ENCODE results near the gene ADA. TPM values are rescaled to one million over a fixed set of nuclear protein-coding genes. Genes with fewer than 3 reads are reported as not detected.

ADA gene
- polyA plus RNA-seq, 1 donor (not counting 4 experiments of a cell fraction or from before 2014, with no cell fraction given), result 21.4 TPM

- FAIRE-seq (no peak), DNase-seq (ENCODE audit: low read depth, low spot score) (no peak)
- Histone ChIP-seq H3K27ac (ENCODE audit: control insufficient read depth, insufficient read depth, low read length) (no peak overlapping the region), H3K4me2 (ENCODE audit: control insufficient read depth, extremely low read depth, insufficient read depth, low read depth, low read length) (no peak overlapping the region), H3K4me3 (ENCODE audit: control insufficient read depth in 2 of 3, extremely low read depth in 1 of 3, insufficient read depth in 2 of 3, low read depth in 1 of 3, low read length in 3 of 3) (no peak overlapping the region), H2AFZ (ENCODE audit: control insufficient read depth, low read length) (no peak overlapping the region), H3K79me2 (ENCODE audit: control insufficient read depth, insufficient read depth, low read length) (no peaks in the 10 kb centered on the region), H3K9me3 (ENCODE audit: control insufficient read depth, low read depth, low read length) (no peaks in the 10 kb centered on the region), H3K36me3 (ENCODE audit: control insufficient read depth in 2 of 2, extremely low read depth in 1 of 2, insufficient read depth in 2 of 2, low read length in 2 of 2) (no peaks in the 10 kb centered on the region), H3K27me3 (ENCODE audit: control insufficient read depth, extremely low read depth, insufficient read depth, low read length) (no peaks in the 10 kb centered on the region), H3K9ac (ENCODE audit: control insufficient read depth, extremely low read depth, insufficient read depth, low read length) (no peak overlapping the region), H4K20me1 (ENCODE audit: control insufficient read depth, extremely low read depth, insufficient read depth, low read length) (no peaks in the 10 kb centered on the region), H3K4me1 (ENCODE audit: control insufficient read depth, extremely low read depth, insufficient read depth, low read length) (peaks cover 2% of the 10 kb centered on the region), H3K9me1 (ENCODE audit: control insufficient read depth, extremely low read depth, insufficient read depth, low read length) (no peaks in the 10 kb centered on the region)
- TF ChIP-seq, protein P1, sequence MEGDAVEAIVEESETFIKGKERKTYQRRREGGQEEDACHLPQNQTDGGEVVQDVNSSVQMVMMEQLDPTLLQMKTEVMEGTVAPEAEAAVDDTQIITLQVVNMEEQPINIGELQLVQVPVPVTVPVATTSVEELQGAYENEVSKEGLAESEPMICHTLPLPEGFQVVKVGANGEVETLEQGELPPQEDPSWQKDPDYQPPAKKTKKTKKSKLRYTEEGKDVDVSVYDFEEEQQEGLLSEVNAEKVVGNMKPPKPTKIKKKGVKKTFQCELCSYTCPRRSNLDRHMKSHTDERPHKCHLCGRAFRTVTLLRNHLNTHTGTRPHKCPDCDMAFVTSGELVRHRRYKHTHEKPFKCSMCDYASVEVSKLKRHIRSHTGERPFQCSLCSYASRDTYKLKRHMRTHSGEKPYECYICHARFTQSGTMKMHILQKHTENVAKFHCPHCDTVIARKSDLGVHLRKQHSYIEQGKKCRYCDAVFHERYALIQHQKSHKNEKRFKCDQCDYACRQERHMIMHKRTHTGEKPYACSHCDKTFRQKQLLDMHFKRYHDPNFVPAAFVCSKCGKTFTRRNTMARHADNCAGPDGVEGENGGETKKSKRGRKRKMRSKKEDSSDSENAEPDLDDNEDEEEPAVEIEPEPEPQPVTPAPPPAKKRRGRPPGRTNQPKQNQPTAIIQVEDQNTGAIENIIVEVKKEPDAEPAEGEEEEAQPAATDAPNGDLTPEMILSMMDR (optimal IDR thresholded peaks at IDR 0.05 in 1 of 3, IDR thresholded peaks at IDR 0.05 in 1 of 3, conservative IDR thresholded peaks at IDR 0.05 in 1 of 3; ENCODE audit: extremely low read depth in 1 of 3, insufficient read depth in 2 of 3, low read length in 3 of 3), result no peak
- no peak for TF ChIP-seq EZH2 (IDR thresholded peaks at IDR 0.05; ENCODE audit: low read length)
- dilution Hi-C loops (cut with MboI; ENCODE audit: extremely low pct_ligation_motif_present, low sequenced_read_pairs), result no loop called here
Measured at GRCh38 chr20:44596876-44597275, 54.6 kb downstream of the ADA start.

GRCh38 chr20:44596010-44596409 is 55.5 kb downstream of the ADA start:
- no peaks in the 10 kb centered on the region for H3K79me2 ChIP-seq (ENCODE audit: control insufficient read depth, insufficient read depth, low read length)
- H3K9ac ChIP-seq (ENCODE audit: control insufficient read depth, extremely low read depth, insufficient read depth, low read length), result no peak overlapping the region
- no peaks in the 10 kb centered on the region for H3K36me3 ChIP-seq (ENCODE audit: control insufficient read depth in 2 of 2, extremely low read depth in 1 of 2, insufficient read depth in 2 of 2, low read length in 2 of 2)
- H3K4me3 ChIP-seq (ENCODE audit: control insufficient read depth in 2 of 3, extremely low read depth in 1 of 3, insufficient read depth in 2 of 3, low read depth in 1 of 3, low read length in 3 of 3), result no peak overlapping the region
- no peak for TF ChIP-seq EZH2 (IDR thresholded peaks at IDR 0.05; ENCODE audit: low read length)
- TF ChIP-seq, protein P1 (optimal IDR thresholded peaks at IDR 0.05 in 1 of 3, IDR thresholded peaks at IDR 0.05 in 1 of 3, conservative IDR thresholded peaks at IDR 0.05 in 1 of 3; ENCODE audit: extremely low read depth in 1 of 3, insufficient read depth in 2 of 3, low read length in 3 of 3), result no peak
- FAIRE-seq, result no peak
- H3K9me3 ChIP-seq (ENCODE audit: control insufficient read depth, low read depth, low read length), result no peaks in the 10 kb centered on the region
- no peak for DNase-seq (ENCODE audit: low read depth, low spot score)
- no peak overlapping the region for H3K4me2 ChIP-seq (ENCODE audit: control insufficient read depth, extremely low read depth, insufficient read depth, low read depth, low read length)
- no peaks in the 10 kb centered on the region for H4K20me1 ChIP-seq (ENCODE audit: control insufficient read depth, extremely low read depth, insufficient read depth, low read length)
- no peak overlapping the region for H3K27ac ChIP-seq (ENCODE audit: control insufficient read depth, insufficient read depth, low read length)
- H3K4me1 ChIP-seq (ENCODE audit: control insufficient read depth, extremely low read depth, insufficient read depth, low read length), result peaks cover 2% of the 10 kb centered on the region
- no peaks in the 10 kb centered on the region for H3K9me1 ChIP-seq (ENCODE audit: control insufficient read depth, extremely low read depth, insufficient read depth, low read length)
- no peaks in the 10 kb centered on the region for H3K27me3 ChIP-seq (ENCODE audit: control insufficient read depth, extremely low read depth, insufficient read depth, low read length)
- no peak overlapping the region for H2AFZ ChIP-seq (ENCODE audit: control insufficient read depth, low read length)
- dilution Hi-C loops (cut with MboI; ENCODE audit: extremely low pct_ligation_motif_present, low sequenced_read_pairs), result no loop called here

Data from keratinocyte (primary cell).